HEK293 (cell line): ENCODE data around the gene VDAC1.

Experiments used
- CTCF ChIA-PET: fragments of 350-600 bp; formaldehyde crosslinking; extraction: SDS; loops from one replicate; lab custom pipeline; 2021; ENCODE audit warnings: antibody characterized with exemption; lab: Yijun Ruan, JAX
- POLR2A ChIA-PET: fragments of 300-600 bp; formaldehyde crosslinking; extraction: SDS; loops from one replicate; lab custom pipeline; 2020; ENCODE audit warnings: antibody characterized with exemption, inconsistent platforms; lab: Yijun Ruan, JAX
- H3K27ac ChIP-seq: fragments of 200-500 bp; sonication (Bioruptor generic); 2 replicates; pipeline ENCODE4 v1.5.1; 2014; ENCODE audit warnings: low read depth, low read length, control low read depth, inconsistent platforms; ENCODE audit errors: extremely low read depth
- H3K36me3 ChIP-seq, 2 experiments: fragments of 200-500 bp in 1 of 2; sonication (Bioruptor generic) in 1 of 2; 1 replicate in 1 of 2; 2 replicates in 1 of 2; pipeline ENCODE4 v1.5.1; 2014 to 2017; ENCODE audit warnings: inconsistent platforms in 2 of 2, low read length in 2 of 2; ENCODE audit not compliant: control insufficient read depth in 2 of 2, insufficient read depth in 1 of 2
- H3K4me1 ChIP-seq: fragments of 200-500 bp; sonication (Bioruptor generic); 2 replicates; pipeline ENCODE4 v1.5.1; 2014; ENCODE audit warnings: mild to moderate bottlenecking, low read length, inconsistent platforms; ENCODE audit not compliant: control insufficient read depth, insufficient read depth
- H3K4me3 ChIP-seq: 2 replicates; pipeline ENCODE4 v1.5.1; 2011; ENCODE audit warnings: low read depth, mild to moderate bottlenecking, control low read depth, low read length, moderate library complexity
- H3K9me3 ChIP-seq: fragments of 200-500 bp; sonication (Bioruptor generic); 2 replicates; pipeline ENCODE4 v1.5.1; 2014; ENCODE audit warnings: low read depth, low read length, inconsistent platforms; ENCODE audit not compliant: control insufficient read depth, insufficient read depth
- BCL11A ChIP-seq: fragments of 450-650 bp; formaldehyde crosslinking; IDR thresholded peaks from 2 replicates; pipeline ENCODE4 v1.5.1; 2016; ENCODE audit warnings: low read depth, missing biosample characterization, missing genetic modification characterization
- MEIS1 ChIP-seq: sonication (generic); formaldehyde crosslinking; IDR thresholded peaks from 2 replicates; pipeline ENCODE4 v1.8.1; 2022; ENCODE audit warnings: missing genetic modification reagents, mild to moderate bottlenecking, borderline replicate concordance
- MZF1 ChIP-seq: fragments of 450-650 bp; formaldehyde crosslinking; IDR thresholded peaks from 2 replicates; pipeline ENCODE4 v1.5.1; 2017; ENCODE audit warnings: missing biosample characterization, missing genetic modification characterization, borderline replicate concordance
- OSR2 ChIP-seq: fragments of 450-650 bp; formaldehyde crosslinking; IDR thresholded peaks from 2 replicates; pipeline ENCODE4 v1.5.1; 2016; ENCODE audit warnings: missing biosample characterization, missing genetic modification characterization
- PRDM1 ChIP-seq: fragments of 450-650 bp; formaldehyde crosslinking; IDR thresholded peaks from 2 replicates; pipeline ENCODE4; 2016; ENCODE audit warnings: missing biosample characterization, missing genetic modification characterization
- RBAK ChIP-seq: fragments of 450-650 bp; formaldehyde crosslinking; IDR thresholded peaks from 2 replicates; pipeline ENCODE4 v1.5.1; 2016; ENCODE audit warnings: missing biosample characterization, missing genetic modification characterization
- SP7 ChIP-seq: fragments of 450-650 bp; formaldehyde crosslinking; IDR thresholded peaks from 2 replicates; pipeline ENCODE4 v1.5.1; 2016; ENCODE audit warnings: missing biosample characterization, missing genetic modification characterization
- WT1 ChIP-seq: fragments of 450-650 bp; formaldehyde crosslinking; IDR thresholded peaks from 2 replicates; pipeline ENCODE4 v1.5.1; 2016; ENCODE audit warnings: missing biosample characterization, missing genetic modification characterization
- ZFP69B ChIP-seq: fragments of 450-650 bp; formaldehyde crosslinking; IDR thresholded peaks from 2 replicates; pipeline ENCODE4 v1.5.1; 2016; ENCODE audit warnings: missing biosample characterization, missing genetic modification characterization
- ZNF112 ChIP-seq: fragments of 450-650 bp; formaldehyde crosslinking; IDR thresholded peaks from 2 replicates; pipeline ENCODE4 v1.5.0; 2017; ENCODE audit warnings: missing biosample characterization, missing genetic modification characterization
- ZNF155 ChIP-seq: fragments of 450-650 bp; formaldehyde crosslinking; IDR thresholded peaks from 2 replicates; pipeline ENCODE4 v1.5.1; 2016; ENCODE audit warnings: missing biosample characterization, missing genetic modification characterization
- ZNF211 ChIP-seq: fragments of 450-650 bp; formaldehyde crosslinking; IDR thresholded peaks from 2 replicates; pipeline ENCODE4 v1.5.1; 2016; ENCODE audit warnings: low read depth, missing biosample characterization, missing genetic modification characterization
- ZNF223 ChIP-seq: fragments of 450-650 bp; formaldehyde crosslinking; IDR thresholded peaks from 2 replicates; pipeline ENCODE4 v1.5.1; 2016; ENCODE audit warnings: missing biosample characterization, missing genetic modification characterization
- ZNF23 ChIP-seq: fragments of 450-650 bp; formaldehyde crosslinking; IDR thresholded peaks from 2 replicates; pipeline ENCODE4 v1.5.1; 2016; ENCODE audit warnings: missing biosample characterization, missing genetic modification characterization, borderline replicate concordance
- ZNF266 ChIP-seq: fragments of 450-650 bp; formaldehyde crosslinking; IDR thresholded peaks from 2 replicates; pipeline ENCODE4 v1.5.1; 2016; ENCODE audit warnings: missing biosample characterization, missing genetic modification characterization, low read depth
- ZNF292 ChIP-seq: fragments of 450-650 bp; formaldehyde crosslinking; IDR thresholded peaks from 2 replicates; pipeline ENCODE4 v1.5.1; 2016; ENCODE audit warnings: low read depth, missing biosample characterization, missing genetic modification characterization, borderline replicate concordance
- ZNF311 ChIP-seq: fragments of 450-650 bp; formaldehyde crosslinking; IDR thresholded peaks from 2 replicates; pipeline ENCODE4 v1.5.1; 2017; ENCODE audit warnings: missing biosample characterization, missing genetic modification characterization, borderline replicate concordance
- ZNF426 ChIP-seq: fragments of 450-650 bp; formaldehyde crosslinking; IDR thresholded peaks from 2 replicates; pipeline ENCODE4 v1.5.1; 2017; ENCODE audit warnings: missing biosample characterization, missing genetic modification characterization, mild to moderate bottlenecking, inconsistent platforms, moderate library complexity
- ZNF501 ChIP-seq: fragments of 450-650 bp; formaldehyde crosslinking; IDR thresholded peaks from 2 replicates; pipeline ENCODE4 v1.5.1; 2016; ENCODE audit warnings: missing biosample characterization, missing genetic modification characterization
- ZNF548 ChIP-seq: fragments of 450-650 bp; formaldehyde crosslinking; IDR thresholded peaks from 2 replicates; pipeline ENCODE4 v1.5.1; 2016; ENCODE audit warnings: missing biosample characterization, missing genetic modification characterization
- ZNF610 ChIP-seq: fragments of 450-650 bp; formaldehyde crosslinking; IDR thresholded peaks from 2 replicates; pipeline ENCODE4 v1.5.1; 2016; ENCODE audit warnings: missing biosample characterization, missing genetic modification characterization, borderline replicate concordance
- ZNF621 ChIP-seq: fragments of 450-650 bp; formaldehyde crosslinking; IDR thresholded peaks from 2 replicates; pipeline ENCODE4 v1.5.1; 2017; ENCODE audit warnings: missing biosample characterization, missing genetic modification characterization
- ZNF623 ChIP-seq: fragments of 450-650 bp; formaldehyde crosslinking; IDR thresholded peaks from 2 replicates; pipeline ENCODE4 v1.5.1; 2016; ENCODE audit warnings: missing biosample characterization, missing genetic modification characterization
- ZNF76 ChIP-seq: fragments of 450-650 bp; formaldehyde crosslinking; IDR thresholded peaks from 2 replicates; pipeline ENCODE4; 2016; ENCODE audit warnings: low read depth, missing biosample characterization, missing genetic modification characterization, borderline replicate concordance
- ZNF777 ChIP-seq: fragments of 450-650 bp; formaldehyde crosslinking; IDR thresholded peaks from 2 replicates; pipeline ENCODE4 v1.5.1; 2017; ENCODE audit warnings: missing biosample characterization, missing genetic modification characterization, borderline replicate concordance
- ZNF785 ChIP-seq: fragments of 450-650 bp; formaldehyde crosslinking; IDR thresholded peaks from 2 replicates; pipeline ENCODE4 v1.5.1; 2016; ENCODE audit warnings: missing biosample characterization, missing genetic modification characterization
- ZNF792 ChIP-seq: fragments of 450-650 bp; formaldehyde crosslinking; IDR thresholded peaks from 2 replicates; pipeline ENCODE4 v1.5.1; 2016; ENCODE audit warnings: missing biosample characterization, missing genetic modification characterization
- TF ChIP-seq, protein P1 (sequence below): fragments of 450-650 bp; formaldehyde crosslinking; IDR thresholded peaks from 2 replicates; pipeline ENCODE4 v1.5.1; 2016; ENCODE audit warnings: missing biosample characterization, missing genetic modification characterization
- TF ChIP-seq, protein P2 (sequence below): fragments of 450-650 bp; formaldehyde crosslinking; IDR thresholded peaks from 2 replicates; pipeline ENCODE4; 2016; ENCODE audit warnings: missing biosample characterization, missing genetic modification characterization
- TF ChIP-seq, protein P3 (sequence below): fragments of 450-650 bp; formaldehyde crosslinking; conservative IDR thresholded peaks from 2 replicates; pipeline ENCODE4 v1.5.1; 2016; ENCODE audit warnings: low read depth, missing biosample characterization, missing genetic modification characterization

The VDAC1 gene

DNA sequence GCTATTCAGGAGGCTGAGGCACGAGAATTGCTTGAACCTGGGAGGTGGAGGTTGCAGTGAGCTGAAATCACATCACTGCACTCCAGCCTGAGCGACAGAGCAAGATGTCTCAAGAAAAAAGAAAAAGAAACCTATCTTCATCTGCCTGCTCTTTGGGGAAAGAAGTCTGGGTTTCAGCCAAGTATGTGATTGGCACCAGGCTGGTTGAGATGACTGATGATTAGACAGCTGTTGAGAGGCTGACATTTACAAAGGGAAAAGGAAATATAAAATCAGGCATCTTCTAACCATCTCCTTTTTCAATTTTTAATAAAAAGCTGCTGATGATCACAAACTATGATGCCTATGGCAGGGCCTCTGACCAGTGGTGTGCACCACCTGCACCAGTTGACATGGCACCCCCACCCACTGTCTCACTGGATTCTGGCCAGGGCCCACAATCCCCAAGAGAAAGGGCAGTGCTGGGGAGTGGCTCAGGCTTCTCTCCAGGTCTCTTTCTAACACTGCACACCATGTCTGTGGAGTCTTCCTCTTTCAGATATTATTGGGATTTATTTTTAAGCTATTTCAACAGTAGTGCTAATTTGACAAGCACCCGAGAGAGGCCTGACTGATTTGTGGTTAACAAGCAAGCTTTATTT lies 19.1 kb downstream of the VDAC1 start:
- H3K4me1 ChIP-seq = no peaks in the 10 kb centered on the region; the same call in 1 of the 2 replicates
- no peak for TF ChIP-seq ZNF311 (tag by site-specific recombination)
- no peak for TF ChIP-seq ZNF777 (tag by site-specific recombination)
- no peak for TF ChIP-seq ZNF785 (tag by site-specific recombination)
- TF ChIP-seq ZNF23 (tag by site-specific recombination) = no peak
- no peak for TF ChIP-seq ZNF292 (tag by site-specific recombination)
- TF ChIP-seq MZF1 (tag by site-specific recombination) = no peak
- TF ChIP-seq ZNF426 = no peak
- TF ChIP-seq, protein P1, sequence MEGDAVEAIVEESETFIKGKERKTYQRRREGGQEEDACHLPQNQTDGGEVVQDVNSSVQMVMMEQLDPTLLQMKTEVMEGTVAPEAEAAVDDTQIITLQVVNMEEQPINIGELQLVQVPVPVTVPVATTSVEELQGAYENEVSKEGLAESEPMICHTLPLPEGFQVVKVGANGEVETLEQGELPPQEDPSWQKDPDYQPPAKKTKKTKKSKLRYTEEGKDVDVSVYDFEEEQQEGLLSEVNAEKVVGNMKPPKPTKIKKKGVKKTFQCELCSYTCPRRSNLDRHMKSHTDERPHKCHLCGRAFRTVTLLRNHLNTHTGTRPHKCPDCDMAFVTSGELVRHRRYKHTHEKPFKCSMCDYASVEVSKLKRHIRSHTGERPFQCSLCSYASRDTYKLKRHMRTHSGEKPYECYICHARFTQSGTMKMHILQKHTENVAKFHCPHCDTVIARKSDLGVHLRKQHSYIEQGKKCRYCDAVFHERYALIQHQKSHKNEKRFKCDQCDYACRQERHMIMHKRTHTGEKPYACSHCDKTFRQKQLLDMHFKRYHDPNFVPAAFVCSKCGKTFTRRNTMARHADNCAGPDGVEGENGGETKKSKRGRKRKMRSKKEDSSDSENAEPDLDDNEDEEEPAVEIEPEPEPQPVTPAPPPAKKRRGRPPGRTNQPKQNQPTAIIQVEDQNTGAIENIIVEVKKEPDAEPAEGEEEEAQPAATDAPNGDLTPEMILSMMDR (tag by site-specific recombination) = no peak
- no peak for TF ChIP-seq ZNF223 (tag by site-specific recombination)
- no peak for TF ChIP-seq ZNF266 (tag by site-specific recombination)
- TF ChIP-seq ZNF623 (tag by site-specific recombination) = no peak
- TF ChIP-seq ZNF211 (tag by site-specific recombination) = no peak
- no peak for TF ChIP-seq BCL11A (tag by site-specific recombination)
- TF ChIP-seq, all 188 proteins: peak for 0
- Histone ChIP-seq H3K9me3 (no peaks in the 10 kb centered on the region), H3K4me3 (no peak overlapping the region), H3K36me3 (peaks cover 74 to 86% of the 10 kb centered on the region in 2 experiments), H3K27ac (no peak overlapping the region)
- CTCF ChIA-PET = interaction anchor here (1.0 to 2.8 kb wide), 2 partner anchors 11 to 18 kb away, joined by 3 to 25 read pairs; no protein-coding TSS in a partner anchor
- POLR2A ChIA-PET = no interaction called here

DNA sequence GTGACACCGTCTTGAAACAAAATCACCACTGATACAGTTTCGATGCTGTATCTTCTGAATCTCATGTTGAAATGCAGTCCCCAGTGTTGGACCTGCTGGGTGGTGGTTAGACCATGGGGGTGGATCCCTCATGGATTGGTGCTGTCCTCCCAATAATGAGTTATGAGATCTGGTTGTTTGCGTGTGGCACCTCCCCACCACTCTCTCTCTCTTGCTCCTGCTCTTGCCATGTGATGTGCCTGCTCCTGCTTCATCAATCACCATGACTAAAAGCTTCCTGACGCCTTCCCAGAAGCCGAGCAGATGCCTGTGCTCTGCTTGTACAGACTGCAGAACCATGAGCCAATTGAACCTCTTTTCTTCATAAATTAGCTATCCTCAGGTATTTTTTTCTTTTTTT lies 21.1 kb downstream of the VDAC1 start:
- no peaks in the 10 kb centered on the region; the same call in 1 of the 2 replicates for H3K4me1 ChIP-seq
- TF ChIP-seq ZNF155 (tag by site-specific recombination) (no peak), ZNF610 (no peak), ZFP69B (tag by site-specific recombination) (no peak), OSR2 (tag by site-specific recombination) (peak; percentile 16; the same call in 1 of the 2 replicates), ZNF792 (tag by site-specific recombination) (no peak), ZNF76 (tag by site-specific recombination) (no peak), WT1 (tag by site-specific recombination) (peak; percentile 89), ZNF501 (tag by site-specific recombination) (no peak), ZNF621 (no peak), RBAK (tag by site-specific recombination) (no peak), PRDM1 (no peak), ZNF112 (no peak), ZNF311 (tag by site-specific recombination) (no peak), ZNF548 (no peak), MEIS1 (CRISPR knock-in tag) (no peak), SP7 (tag by site-specific recombination) (0 out of 2 replicates have a peak, but pooled peaks have one; percentile 19)
- TF ChIP-seq, protein P2, sequence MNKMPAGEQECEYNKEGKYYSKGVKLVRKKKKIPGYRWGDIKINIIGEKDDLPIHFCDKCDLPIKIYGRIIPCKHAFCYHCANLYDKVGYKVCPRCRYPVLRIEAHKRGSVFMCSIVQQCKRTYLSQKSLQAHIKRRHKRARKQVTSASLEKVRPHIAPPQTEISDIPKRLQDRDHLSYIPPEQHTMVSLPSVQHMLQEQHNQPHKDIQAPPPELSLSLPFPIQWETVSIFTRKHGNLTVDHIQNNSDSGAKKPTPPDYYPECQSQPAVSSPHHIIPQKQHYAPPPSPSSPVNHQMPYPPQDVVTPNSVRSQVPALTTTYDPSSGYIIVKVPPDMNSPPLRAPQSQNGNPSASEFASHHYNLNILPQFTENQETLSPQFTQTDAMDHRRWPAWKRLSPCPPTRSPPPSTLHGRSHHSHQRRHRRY = no peak
- TF ChIP-seq, protein P3, sequence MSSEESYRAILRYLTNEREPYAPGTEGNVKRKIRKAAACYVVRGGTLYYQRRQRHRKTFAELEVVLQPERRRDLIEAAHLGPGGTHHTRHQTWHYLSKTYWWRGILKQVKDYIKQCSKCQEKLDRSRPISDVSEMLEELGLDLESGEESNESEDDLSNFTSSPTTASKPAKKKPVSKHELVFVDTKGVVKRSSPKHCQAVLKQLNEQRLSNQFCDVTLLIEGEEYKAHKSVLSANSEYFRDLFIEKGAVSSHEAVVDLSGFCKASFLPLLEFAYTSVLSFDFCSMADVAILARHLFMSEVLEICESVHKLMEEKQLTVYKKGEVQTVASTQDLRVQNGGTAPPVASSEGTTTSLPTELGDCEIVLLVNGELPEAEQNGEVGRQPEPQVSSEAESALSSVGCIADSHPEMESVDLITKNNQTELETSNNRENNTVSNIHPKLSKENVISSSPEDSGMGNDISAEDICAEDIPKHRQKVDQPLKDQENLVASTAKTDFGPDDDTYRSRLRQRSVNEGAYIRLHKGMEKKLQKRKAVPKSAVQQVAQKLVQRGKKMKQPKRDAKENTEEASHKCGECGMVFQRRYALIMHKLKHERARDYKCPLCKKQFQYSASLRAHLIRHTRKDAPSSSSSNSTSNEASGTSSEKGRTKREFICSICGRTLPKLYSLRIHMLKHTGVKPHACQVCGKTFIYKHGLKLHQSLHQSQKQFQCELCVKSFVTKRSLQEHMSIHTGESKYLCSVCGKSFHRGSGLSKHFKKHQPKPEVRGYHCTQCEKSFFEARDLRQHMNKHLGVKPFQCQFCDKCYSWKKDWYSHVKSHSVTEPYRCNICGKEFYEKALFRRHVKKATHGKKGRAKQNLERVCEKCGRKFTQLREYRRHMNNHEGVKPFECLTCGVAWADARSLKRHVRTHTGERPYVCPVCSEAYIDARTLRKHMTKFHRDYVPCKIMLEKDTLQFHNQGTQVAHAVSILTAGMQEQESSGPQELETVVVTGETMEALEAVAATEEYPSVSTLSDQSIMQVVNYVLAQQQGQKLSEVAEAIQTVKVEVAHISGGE (tag by site-specific recombination) = no peak

More for the DNA sequence above, 21.1 kb downstream of the VDAC1 start:
- CTCF ChIA-PET = interaction anchor here (0.8 to 1.4 kb wide), 2 partner anchors 10 to 13 kb away, joined by 3 to 8 read pairs; no protein-coding TSS in a partner anchor
- POLR2A ChIA-PET = no interaction called here
- no peak overlapping the region for H3K4me3 ChIP-seq
- H3K36me3 ChIP-seq = peaks cover 80 to 84% of the 10 kb centered on the region in 2 experiments
- H3K9me3 ChIP-seq = no peaks in the 10 kb centered on the region
- H3K27ac ChIP-seq = no peak overlapping the region
